AG04449 (cell line): ENCODE results near the gene MYO7A.

Experiments used
- CTCF ChIA-PET: fragments of 350-600 bp; formaldehyde crosslinking; extraction: SDS; loops from one replicate; lab custom pipeline; 2021; ENCODE audit warnings: antibody characterized with exemption; lab: Yijun Ruan, JAX
- POLR2A ChIA-PET: fragments of 400-600, 350-600 bp; formaldehyde crosslinking; extraction: SDS; loops from one replicate; lab custom pipeline; 2020; ENCODE audit warnings: antibody characterized with exemption, inconsistent platforms; lab: Yijun Ruan, JAX
- DNase-seq: peaks from one replicate; pipeline ENCODE4 v3.0.0-alpha.2; 2010; ENCODE audit warnings: low read depth, low spot score
- H3K4me3 ChIP-seq: 2 replicates; pipeline ENCODE4 v1.5.1; 2011; ENCODE audit warnings: low read depth, mild to moderate bottlenecking, control low read depth, low read length
- TF ChIP-seq, protein P1 (sequence below): IDR thresholded peaks from one replicate; pipeline ENCODE4 v1.5.1; 2011; ENCODE audit warnings: mild to moderate bottlenecking, moderate library complexity, low read length, control low read depth, inconsistent platforms; ENCODE audit not compliant: insufficient read depth; ENCODE audit errors: missing control alignments

Gene MYO7A

DNA sequence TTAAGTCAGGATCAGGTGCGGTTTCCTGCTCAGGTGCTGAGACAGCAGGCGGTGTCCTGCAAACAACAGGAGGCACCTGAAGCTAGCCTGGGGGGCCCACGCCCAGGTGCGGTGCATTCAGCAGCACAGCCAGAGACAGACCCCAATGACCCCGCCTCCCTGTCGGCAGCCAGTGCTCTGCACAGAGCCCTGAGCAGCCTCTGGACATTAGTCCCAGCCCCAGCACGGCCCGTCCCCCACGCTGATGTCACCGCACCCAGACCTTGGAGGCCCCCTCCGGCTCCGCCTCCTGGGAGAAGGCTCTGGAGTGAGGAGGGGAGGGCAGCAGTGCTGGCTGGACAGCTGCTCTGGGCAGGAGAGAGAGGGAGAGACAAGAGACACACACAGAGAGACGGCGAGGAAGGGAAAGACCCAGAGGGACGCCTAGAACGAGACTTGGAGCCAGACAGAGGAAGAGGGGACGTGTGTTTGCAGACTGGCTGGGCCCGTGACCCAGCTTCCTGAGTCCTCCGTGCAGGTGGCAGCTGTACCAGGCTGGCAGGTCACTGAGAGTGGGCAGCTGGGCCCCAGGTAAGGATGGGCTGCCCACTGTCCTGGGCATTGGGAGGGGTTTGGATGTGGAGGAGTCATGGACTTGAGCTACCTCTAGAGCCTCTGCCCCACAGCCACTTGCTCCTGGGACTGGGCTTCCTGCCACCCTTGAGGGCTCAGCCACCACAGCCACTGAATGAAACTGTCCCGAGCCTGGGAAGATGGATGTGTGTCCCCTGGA, at the start of gene MYO7A:
Gene MYO7A, plus strand, starts transcription at position 327 of the 772 bp plus-strand sequence. CDS start 2,389 bp downstream, outside the sequence.
- POLR2A ChIA-PET, result no interaction called here
- no peak for DNase-seq
- CTCF ChIA-PET, result interaction anchor here (0.8 to 13.5 kb wide), 42 partner anchors 8 to 490 kb away, joined by 3 to 209 read pairs (median 6); partner anchors contain the start of gene OMP
- TF ChIP-seq, protein P1, sequence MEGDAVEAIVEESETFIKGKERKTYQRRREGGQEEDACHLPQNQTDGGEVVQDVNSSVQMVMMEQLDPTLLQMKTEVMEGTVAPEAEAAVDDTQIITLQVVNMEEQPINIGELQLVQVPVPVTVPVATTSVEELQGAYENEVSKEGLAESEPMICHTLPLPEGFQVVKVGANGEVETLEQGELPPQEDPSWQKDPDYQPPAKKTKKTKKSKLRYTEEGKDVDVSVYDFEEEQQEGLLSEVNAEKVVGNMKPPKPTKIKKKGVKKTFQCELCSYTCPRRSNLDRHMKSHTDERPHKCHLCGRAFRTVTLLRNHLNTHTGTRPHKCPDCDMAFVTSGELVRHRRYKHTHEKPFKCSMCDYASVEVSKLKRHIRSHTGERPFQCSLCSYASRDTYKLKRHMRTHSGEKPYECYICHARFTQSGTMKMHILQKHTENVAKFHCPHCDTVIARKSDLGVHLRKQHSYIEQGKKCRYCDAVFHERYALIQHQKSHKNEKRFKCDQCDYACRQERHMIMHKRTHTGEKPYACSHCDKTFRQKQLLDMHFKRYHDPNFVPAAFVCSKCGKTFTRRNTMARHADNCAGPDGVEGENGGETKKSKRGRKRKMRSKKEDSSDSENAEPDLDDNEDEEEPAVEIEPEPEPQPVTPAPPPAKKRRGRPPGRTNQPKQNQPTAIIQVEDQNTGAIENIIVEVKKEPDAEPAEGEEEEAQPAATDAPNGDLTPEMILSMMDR, result no peak
- peak within 1 kb of the TSS; percentile 60 for H3K4me3 ChIP-seq

DNA sequence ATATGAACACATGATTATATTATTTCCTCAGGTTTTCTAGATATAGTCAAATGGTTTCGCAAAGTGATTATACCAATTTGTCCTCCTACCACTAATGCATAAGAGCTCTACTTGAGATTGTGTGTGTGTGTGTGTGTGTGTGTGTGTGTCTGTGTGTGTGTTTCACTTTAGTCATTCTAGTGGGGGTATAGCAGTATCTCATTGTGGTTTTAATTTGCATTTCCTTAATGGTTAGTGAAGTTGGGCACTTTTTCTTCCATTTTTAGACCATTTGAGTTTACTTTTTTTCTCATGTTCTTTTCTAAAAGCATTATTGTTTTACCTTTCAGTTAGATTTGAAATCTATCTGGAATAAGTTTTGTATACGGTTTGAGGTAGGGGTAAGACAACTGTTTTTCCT, 48.4 kb upstream of the MYO7A start:
- CTCF ChIA-PET, result interaction anchor here (0.8 to 7.3 kb wide), 5 partner anchors 10 to 32 kb away, joined by 3 to 160 read pairs (median 4); no protein-coding TSS in a partner anchor
- POLR2A ChIA-PET, result no interaction called here
- TF ChIP-seq, protein P1, result no peak
- no peak for DNase-seq
- no peak overlapping the region for H3K4me3 ChIP-seq

DNA sequence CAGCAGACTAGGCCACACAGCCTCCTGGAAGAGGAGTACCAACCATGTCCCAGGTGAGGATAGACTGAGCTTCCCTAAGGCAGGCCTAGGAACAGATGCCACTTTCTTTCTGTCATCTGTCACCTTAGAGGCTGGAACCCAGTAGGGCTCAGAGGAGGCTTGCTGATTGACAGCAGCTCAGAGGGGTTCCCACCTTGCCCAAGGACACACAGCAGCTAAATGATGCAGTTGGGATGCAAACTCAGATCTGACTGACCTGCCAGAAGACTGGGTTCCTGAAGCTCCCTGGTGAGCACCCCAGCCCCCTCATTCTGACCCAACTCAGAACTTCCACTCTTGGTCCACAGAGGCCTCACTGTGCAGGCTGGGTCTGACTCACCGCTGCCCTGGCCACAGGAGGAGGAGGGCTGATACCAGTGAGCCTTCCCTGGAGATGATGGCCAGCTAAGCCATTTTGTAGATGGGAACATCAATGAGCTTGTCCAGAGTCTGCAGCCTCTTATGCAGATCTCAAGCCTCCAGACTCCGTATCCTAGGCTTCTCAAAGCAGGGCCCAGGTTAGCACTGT, 47.3 kb upstream of the MYO7A start:
- CTCF ChIA-PET, result interaction anchor here (0.6 to 7.3 kb wide), 8 partner anchors 12 to 162 kb away, joined by 3 to 160 read pairs (median 4); partner anchors contain the start of gene MYO7A
- DNase-seq, result no peak
- TF ChIP-seq, protein P1, result no peak
- H3K4me3 ChIP-seq, result no peak overlapping the region
- POLR2A ChIA-PET, result interaction anchor here (1.5 kb wide), 1 partner anchor 14 kb away, joined by 6 read pairs; the partner anchor contains the start of gene CAPN5

DNA sequence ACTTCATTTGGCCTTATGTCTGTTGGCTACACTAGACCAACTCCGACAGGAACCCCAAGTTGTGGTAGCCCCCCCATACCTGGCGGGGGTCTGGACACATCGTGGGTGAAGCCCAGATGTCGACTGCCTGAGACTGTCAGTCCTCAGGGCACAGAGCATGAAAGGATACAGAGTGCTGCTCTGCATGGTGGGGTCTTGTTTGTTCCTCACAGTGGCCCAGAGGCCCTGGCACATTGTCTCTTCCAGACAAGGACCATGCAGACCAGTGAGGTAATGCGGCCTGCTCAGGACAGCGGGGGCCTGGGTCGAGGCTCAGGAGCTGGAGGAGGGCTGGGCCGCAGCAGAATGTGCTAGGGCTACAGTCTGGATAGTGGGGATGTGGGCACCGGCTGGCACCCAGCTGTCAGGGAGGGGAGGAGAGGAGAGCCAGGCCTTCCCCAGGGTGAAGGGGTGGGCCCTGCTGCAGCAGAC, 46.6 kb upstream of the MYO7A start:
- ChIA-PET POLR2A (interaction anchor here (1.5 to 2.0 kb wide), 2 partner anchors 8 to 15 kb away, joined by 6 to 8 read pairs; partner anchors contain the start of gene CAPN5), CTCF (interaction anchor here (0.6 to 7.3 kb wide), 9 partner anchors 8 to 162 kb away, joined by 3 to 160 read pairs (median 5); no protein-coding TSS in a partner anchor)
- DNase-seq, result no peak
- TF ChIP-seq, protein P1, result no peak
- H3K4me3 ChIP-seq, result no peak overlapping the region

DNA sequence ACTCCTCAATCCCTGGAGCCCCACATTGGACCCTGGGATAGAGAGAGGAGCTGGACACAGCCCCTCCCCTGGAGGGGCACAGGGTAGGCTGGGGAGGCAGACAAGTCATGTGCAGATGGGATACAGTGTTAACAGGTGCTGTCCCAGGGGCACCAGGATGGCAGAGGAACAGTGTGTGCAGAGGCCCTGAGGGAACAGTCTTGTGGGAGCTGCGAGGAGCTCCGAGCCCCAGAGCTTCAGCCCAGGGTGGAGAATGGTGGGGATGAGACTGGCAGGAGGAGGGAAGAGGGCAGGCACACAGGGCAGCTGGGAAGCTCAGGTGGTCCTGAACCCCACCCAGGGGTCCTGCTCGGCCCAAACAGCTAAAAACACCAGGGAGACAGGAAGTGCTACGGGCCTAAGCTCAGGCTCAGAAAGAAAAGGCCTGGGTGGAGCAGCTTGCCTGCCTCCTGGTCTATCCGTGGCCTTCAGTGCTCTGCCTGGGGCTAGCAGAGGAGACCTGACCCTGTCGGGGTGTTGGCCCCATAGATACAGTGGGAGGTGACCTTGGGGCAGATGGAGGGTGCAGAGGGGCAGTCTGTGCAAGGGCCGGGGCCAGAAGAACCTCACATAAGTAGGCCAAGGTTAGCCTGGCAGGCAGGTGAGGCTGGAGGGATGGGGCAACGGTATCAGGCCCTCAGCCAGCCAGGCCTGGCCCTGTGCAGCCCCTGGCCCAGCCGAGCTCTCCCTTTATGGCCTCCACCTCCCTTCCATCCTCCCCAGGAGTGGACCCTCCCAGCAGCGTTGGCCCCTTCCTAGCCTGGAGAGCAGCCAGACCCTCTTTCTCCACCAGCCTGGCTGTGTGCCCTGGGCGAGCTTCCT, 45.8 kb upstream of the MYO7A start:
- TF ChIP-seq, protein P1, result no peak
- DNase-seq, result no peak
- no peak overlapping the region for H3K4me3 ChIP-seq
- POLR2A ChIA-PET, result interaction anchor here (1.5 to 2.0 kb wide), 2 partner anchors 8 to 15 kb away, joined by 6 to 8 read pairs; partner anchors contain the start of gene CAPN5
- CTCF ChIA-PET, result interaction anchor here (0.6 to 7.3 kb wide), 11 partner anchors 9 to 163 kb away, joined by 3 to 160 read pairs (median 5); no protein-coding TSS in a partner anchor
